NCI-H1694 treated with DMSO at 0.1 percent for 48 hours (cell line): ENCODE data around the gene NETO2.
"Not testable (repeated sequence)": the region's sequence is repeated elsewhere in the genome, so short reads cannot be mapped to it uniquely, and the experiment has no call there.

ENCODE experiments used
- DNase-seq: peaks from one replicate; lab custom pipeline; 2025; lab: John Stamatoyannopoulos, UW

The NETO2 gene

GRCh38 chr16:47143677-47144558 is at the start of gene NETO2:
NETO2 (minus strand) TSS chr16:47143945; CDS start chr16:47143612, 333 bp downstream.
- peak; percentile 46 for DNase-seq

- no peak for DNase-seq
Observed at GRCh38 chr16:47182318-47182717, 38.6 kb upstream of the NETO2 start.

GRCh38 chr16:47181066-47181465 is 37.3 kb upstream of the NETO2 start:
- DNase-seq: not testable (repeated sequence)

GRCh38 chr16:47180073-47180472 is 36.3 kb upstream of the NETO2 start:
- DNase-seq: no peak

GRCh38 chr16:47175152-47175551 is 31.4 kb upstream of the NETO2 start:
- DNase-seq: no peak

GRCh38 chr16:47162670-47163420 is 19.1 kb upstream of the NETO2 start:
- no peak for DNase-seq

- no peak for DNase-seq
Observed at GRCh38 chr16:47161464-47161863, 17.7 kb upstream of the NETO2 start.

- no peak for DNase-seq
Observed at GRCh38 chr16:47160422-47160821, 16.7 kb upstream of the NETO2 start.

GRCh38 chr16:47158992-47159391 is 15.2 kb upstream of the NETO2 start:
- DNase-seq: no peak

- no peak for DNase-seq
Observed at GRCh38 chr16:47156680-47157215, 13.0 kb upstream of the NETO2 start.

- not testable (repeated sequence) for DNase-seq
Observed at GRCh38 chr16:47152501-47152900, 8.8 kb upstream of the NETO2 start.

GRCh38 chr16:47150067-47150466 is 6.3 kb upstream of the NETO2 start:
- DNase-seq: no peak

- DNase-seq: no peak
Observed at GRCh38 chr16:47144559-47144877, 773 bp upstream of the NETO2 start.

- DNase-seq: peak; percentile 35
Observed at GRCh38 chr16:47142821-47143676, 696 bp downstream of the NETO2 start.

GRCh38 chr16:47142486-47142820 is 1.3 kb downstream of the NETO2 start:
- peak; percentile 39 for DNase-seq

GRCh38 chr16:47141773-47142485 is 1.8 kb downstream of the NETO2 start:
- DNase-seq: peak; percentile 67

- no peak for DNase-seq
Observed at GRCh38 chr16:47140686-47141085, 3.1 kb downstream of the NETO2 start.

- DNase-seq: no peak
Observed at GRCh38 chr16:47139561-47140185, 4.1 kb downstream of the NETO2 start.

- DNase-seq: not testable (repeated sequence)
Observed at GRCh38 chr16:47137925-47138324, 5.8 kb downstream of the NETO2 start.

- no peak for DNase-seq
Observed at GRCh38 chr16:47136099-47136842, 7.5 kb downstream of the NETO2 start.
